Stimulated activated CD8-positive, alpha-beta memory T cell treated with anti-CD3 and anti-CD28 coated beads, Interleukin-15, amount 100 ng/mL, for 4 hours (primary cell): ENCODE data around the gene CHST3.
"Not testable (repeated sequence)": the region's sequence is repeated elsewhere in the genome, so short reads cannot be mapped to it uniquely, and the experiment has no call there.

Experiments used
- DNase-seq, 2 donors: peaks; one replicate each; pipeline ENCODE4 v3.0.0-alpha.2; 2020; ENCODE audit warnings: low read depth in 2 of 2

CHST3 gene

GRCh38 chr10:71972746-71973695 lies 8.8 kb downstream of the CHST3 start:
- no peak for DNase-seq

- DNase-seq, result no peak
Measured at GRCh38 chr10:71973777-71974488, 9.7 kb downstream of the CHST3 start.

GRCh38 chr10:71974489-71975021 lies 10.4 kb downstream of the CHST3 start:
- peak in 1 of 2 donors; percentile 15 for DNase-seq

GRCh38 chr10:71975087-71975870 lies 11.1 kb downstream of the CHST3 start:
- DNase-seq, result no peak

- no peak for DNase-seq
Measured at GRCh38 chr10:71975871-71976725, 11.9 kb downstream of the CHST3 start.

GRCh38 chr10:71977614-71977903 lies 13.4 kb downstream of the CHST3 start:
- not testable (repeated sequence) for DNase-seq

GRCh38 chr10:71978476-71978875 lies 14.3 kb downstream of the CHST3 start:
- DNase-seq, result no peak

- no peak for DNase-seq
Measured at GRCh38 chr10:71978988-71979691, 14.9 kb downstream of the CHST3 start.

- DNase-seq, result no peak
Measured at GRCh38 chr10:71979692-71980062, 15.5 kb downstream of the CHST3 start.

- DNase-seq, result no peak
Measured at GRCh38 chr10:71980181-71981014, 16.2 kb downstream of the CHST3 start.

- no peak for DNase-seq
Measured at GRCh38 chr10:71981015-71981875, 17.1 kb downstream of the CHST3 start.

- no peak for DNase-seq
Measured at GRCh38 chr10:71981876-71982230, 17.7 kb downstream of the CHST3 start.

GRCh38 chr10:71982269-71983178 lies 18.3 kb downstream of the CHST3 start:
- no peak for DNase-seq

GRCh38 chr10:71984126-71984808 lies 20.1 kb downstream of the CHST3 start:
- no peak for DNase-seq

GRCh38 chr10:71984809-71985388 lies 20.7 kb downstream of the CHST3 start:
- no peak for DNase-seq

- no peak for DNase-seq
Measured at GRCh38 chr10:71985542-71986250, 21.5 kb downstream of the CHST3 start.
